WI38 (cell line): Measurements from ENCODE around the gene SIM1.

Experiments
- H3K4me3 ChIP-seq: 2 replicates; pipeline ENCODE4 v1.5.1; 2011; ENCODE audit warnings: low read depth, mild to moderate bottlenecking, control low read depth, low read length
- CTCF ChIP-seq: IDR thresholded peaks from 2 replicates; pipeline ENCODE4 v1.5.1; 2012; ENCODE audit warnings: low read depth, mild to moderate bottlenecking, control low read depth, low read length

The SIM1 gene

GRCh38 chr6:100379386-100379785 lies 85.3 kb downstream of the SIM1 start:
- H3K4me3 ChIP-seq = no peak overlapping the region
- no peak for TF ChIP-seq CTCF

DNA sequence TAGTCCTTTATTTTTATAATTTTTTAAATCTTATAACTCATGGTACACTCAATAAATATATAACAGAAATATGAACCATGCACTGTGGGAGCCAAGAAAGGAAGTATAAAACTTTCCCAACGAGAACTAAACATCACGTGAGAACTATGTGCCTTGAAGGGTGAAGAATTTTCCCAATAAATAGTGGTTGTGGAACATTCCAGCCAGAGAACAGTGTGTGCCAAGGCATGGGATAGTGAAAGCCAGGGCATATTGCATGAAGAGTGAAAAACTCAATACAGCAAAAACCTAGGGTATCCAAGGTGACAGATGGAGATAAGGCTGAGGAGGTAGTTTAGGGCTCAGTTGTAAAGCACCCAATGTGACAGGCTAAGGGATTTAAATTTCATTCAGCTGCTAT lies 86.1 kb downstream of the SIM1 start:
- no peak overlapping the region for H3K4me3 ChIP-seq
- no peak for TF ChIP-seq CTCF

DNA sequence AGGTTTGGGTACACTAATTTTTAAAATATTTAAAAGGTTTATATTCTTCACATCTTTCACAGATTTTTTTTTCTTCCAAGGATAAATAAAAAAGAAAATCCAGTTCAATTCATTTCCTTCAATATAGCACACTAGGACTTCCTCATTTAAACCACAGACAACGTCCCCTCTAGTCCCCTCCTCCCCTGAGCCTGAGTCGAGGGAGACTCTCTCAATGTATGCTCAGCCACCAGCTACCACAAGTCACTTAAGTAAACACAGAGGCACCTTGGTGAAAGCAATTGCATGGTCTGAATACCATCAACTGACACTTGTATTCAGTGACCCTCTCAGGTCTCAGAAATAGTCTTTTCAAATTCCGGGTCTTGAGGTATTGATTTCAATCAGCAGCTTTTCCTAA lies 88.6 kb downstream of the SIM1 start:
- no peak overlapping the region for H3K4me3 ChIP-seq
- no peak for TF ChIP-seq CTCF

GRCh38 chr6:100372326-100373091 lies 92.2 kb downstream of the SIM1 start:
- no peak overlapping the region for H3K4me3 ChIP-seq
- no peak for TF ChIP-seq CTCF

- no peak overlapping the region for H3K4me3 ChIP-seq
- no peak for TF ChIP-seq CTCF
Observed at GRCh38 chr6:100371591-100371990, 93.1 kb downstream of the SIM1 start.

DNA sequence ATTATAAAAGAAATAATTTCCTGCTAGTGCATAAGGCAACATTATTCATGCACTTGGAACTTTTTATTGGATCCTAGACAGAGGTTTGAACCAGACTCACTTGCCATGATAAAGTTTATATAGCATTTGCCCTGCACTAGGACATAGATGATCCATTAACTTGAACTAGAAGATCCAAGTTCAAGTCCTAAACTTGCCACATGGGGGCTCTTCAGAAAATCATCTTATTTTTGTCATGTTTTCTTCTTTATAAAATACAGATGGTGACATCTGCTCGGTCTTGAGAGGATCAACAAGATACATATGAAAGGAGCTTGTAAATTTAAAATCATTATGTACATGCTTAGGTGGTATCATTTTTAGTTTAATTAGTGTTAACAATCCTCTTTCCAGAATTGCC lies 94.5 kb downstream of the SIM1 start:
- H3K4me3 ChIP-seq = no peak overlapping the region
- no peak for TF ChIP-seq CTCF

DNA sequence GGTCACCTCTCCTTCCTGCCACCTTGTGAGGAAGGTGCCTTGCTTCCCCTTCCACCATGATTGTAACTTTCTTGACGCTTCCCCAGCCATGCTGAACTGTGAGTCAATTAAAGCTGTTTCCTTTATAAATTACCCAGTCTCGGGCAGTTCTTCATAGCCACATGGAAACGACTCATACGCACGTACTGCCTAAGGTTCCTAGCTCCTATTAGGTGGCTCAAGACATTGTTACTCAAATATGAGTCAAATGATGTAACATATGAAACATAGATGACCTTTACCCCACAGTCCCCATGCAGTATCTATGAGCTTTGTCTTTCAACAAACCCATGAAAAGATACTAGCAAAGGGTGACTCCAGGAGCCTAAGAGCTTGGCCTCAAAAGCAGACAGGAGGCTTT lies 98.3 kb downstream of the SIM1 start:
- TF ChIP-seq CTCF = no peak
- H3K4me3 ChIP-seq = no peak overlapping the region
